ENCODE data around the gene VPS13A. TPM values are rescaled to one million over a fixed set of nuclear protein-coding genes. Genes with fewer than 3 reads are reported as not detected.
"Not testable (repeated sequence)": the region's sequence is repeated elsewhere in the genome, so short reads cannot be mapped to it uniquely, and the experiment has no call there.

Gene VPS13A
- polyA plus RNA-seq, 1 donor from 2014 or later: 20.6 TPM

GRCh38 chr9:77438653-77439052 is 261.3 kb downstream of the VPS13A start:
- Histone ChIP-seq H3F3A (ENCODE audit: insufficient read depth, low read length, poor library complexity, severe bottlenecking) (no peaks in the 10 kb centered on the region), H3K4me2 (ENCODE audit: low read length) (no peak overlapping the region), H3K9me2 (ENCODE audit: insufficient read depth, low read length) (no peaks in the 10 kb centered on the region), H3K36me3 (ENCODE audit: insufficient read depth, low read length) (no peaks in the 10 kb centered on the region), H3K9me3 (ENCODE audit: low read length) (no peaks in the 10 kb centered on the region), H4K20me1 (ENCODE audit: insufficient read depth) (no peaks in the 10 kb centered on the region), H2AFZ (ENCODE audit: low read depth, low read length) (no peak overlapping the region), H3K27me3 (ENCODE audit: insufficient read depth, low read depth, low read length) (no peaks in the 10 kb centered on the region), H3K4me3 (ENCODE audit: low read length) (no peak overlapping the region), H3K79me2 (replicated peaks; ENCODE audit: insufficient read depth, low read length) (no peaks in the 10 kb centered on the region), H3K27ac (ENCODE audit: low read length) (no peak overlapping the region), H3K9ac (ENCODE audit: low read length) (no peak overlapping the region)
- no peak for TF ChIP-seq POLR2AphosphoS5 (IDR thresholded peaks at IDR 0.05)
- TF ChIP-seq TAF1 (IDR thresholded peaks at IDR 0.05; ENCODE audit: low read depth): no peak
- no peak for TF ChIP-seq CTCF (IDR thresholded peaks at IDR 0.05; ENCODE audit: poor library complexity, severe bottlenecking)

GRCh38 chr9:77440057-77440456 is 262.7 kb downstream of the VPS13A start:
- Histone ChIP-seq H3K36me3 (ENCODE audit: insufficient read depth, low read length) (no peaks in the 10 kb centered on the region), H3F3A (ENCODE audit: insufficient read depth, low read length, poor library complexity, severe bottlenecking) (no peaks in the 10 kb centered on the region), H3K79me2 (replicated peaks; ENCODE audit: insufficient read depth, low read length) (no peaks in the 10 kb centered on the region), H4K20me1 (ENCODE audit: insufficient read depth) (no peaks in the 10 kb centered on the region), H3K9ac (ENCODE audit: low read length) (no peak overlapping the region), H3K9me2 (ENCODE audit: insufficient read depth, low read length) (no peaks in the 10 kb centered on the region), H2AFZ (ENCODE audit: low read depth, low read length) (no peak overlapping the region), H3K9me3 (ENCODE audit: low read length) (no peaks in the 10 kb centered on the region), H3K4me3 (ENCODE audit: low read length) (no peak overlapping the region), H3K4me2 (ENCODE audit: low read length) (no peak overlapping the region), H3K27me3 (ENCODE audit: insufficient read depth, low read depth, low read length) (no peaks in the 10 kb centered on the region), H3K27ac (ENCODE audit: low read length) (no peak overlapping the region)
- TF ChIP-seq MXI1 (conservative IDR thresholded peaks at IDR 0.05; ENCODE audit: poor library complexity, severe bottlenecking) (no peak), REST (IDR thresholded peaks at IDR 0.05; ENCODE audit: borderline replicate concordance) (peak; percentile 60), POLR2AphosphoS5 (IDR thresholded peaks at IDR 0.05) (peak; percentile 8)

GRCh38 chr9:77441124-77441523 is 263.8 kb downstream of the VPS13A start:
- not testable (repeated sequence) for H3K36me3 ChIP-seq (ENCODE audit: insufficient read depth, low read length); H3K79me2 ChIP-seq (replicated peaks; ENCODE audit: insufficient read depth, low read length); H3K9me3 ChIP-seq (ENCODE audit: low read length); H3K4me3 ChIP-seq (ENCODE audit: low read length); H3K27me3 ChIP-seq (ENCODE audit: insufficient read depth, low read depth, low read length); H3K27ac ChIP-seq (ENCODE audit: low read length); H3F3A ChIP-seq (ENCODE audit: insufficient read depth, low read length, poor library complexity, severe bottlenecking); H2AFZ ChIP-seq (ENCODE audit: low read depth, low read length); H3K9me2 ChIP-seq (ENCODE audit: insufficient read depth, low read length); H3K9ac ChIP-seq (ENCODE audit: low read length); H4K20me1 ChIP-seq (ENCODE audit: insufficient read depth); H3K4me2 ChIP-seq (ENCODE audit: low read length)

GRCh38 chr9:77442436-77442835 is 265.1 kb downstream of the VPS13A start:
- H3K27ac ChIP-seq (ENCODE audit: low read length): no peak overlapping the region
- no peaks in the 10 kb centered on the region for H4K20me1 ChIP-seq (ENCODE audit: insufficient read depth)
- H3K79me2 ChIP-seq (replicated peaks; ENCODE audit: insufficient read depth, low read length): no peaks in the 10 kb centered on the region
- H2AFZ ChIP-seq (ENCODE audit: low read depth, low read length): no peak overlapping the region
- no peaks in the 10 kb centered on the region for H3K9me3 ChIP-seq (ENCODE audit: low read length)
- H3K36me3 ChIP-seq (ENCODE audit: insufficient read depth, low read length): no peaks in the 10 kb centered on the region
- H3K9me2 ChIP-seq (ENCODE audit: insufficient read depth, low read length): no peaks in the 10 kb centered on the region
- no peak overlapping the region for H3K4me2 ChIP-seq (ENCODE audit: low read length)
- no peaks in the 10 kb centered on the region for H3K27me3 ChIP-seq (ENCODE audit: insufficient read depth, low read depth, low read length)
- no peaks in the 10 kb centered on the region for H3F3A ChIP-seq (ENCODE audit: insufficient read depth, low read length, poor library complexity, severe bottlenecking)
- no peak overlapping the region for H3K4me3 ChIP-seq (ENCODE audit: low read length)
- no peak overlapping the region for H3K9ac ChIP-seq (ENCODE audit: low read length)
- TF ChIP-seq SMC3 (conservative IDR thresholded peaks at IDR 0.05; ENCODE audit: poor library complexity) (no peak), EZH2 (IDR thresholded peaks at IDR 0.05; ENCODE audit: borderline replicate concordance, insufficient read depth, low read length, poor library complexity, severe bottlenecking) (no peak), RAD21 (conservative IDR thresholded peaks at IDR 0.05) (no peak), CTCF (IDR thresholded peaks at IDR 0.05; ENCODE audit: poor library complexity, severe bottlenecking) (no peak), EP300 (conservative IDR thresholded peaks at IDR 0.05; ENCODE audit: poor library complexity, severe bottlenecking) (no peak)

Measured in neural cell (in vitro differentiated cells).